ENCODE data around the gene WDR62. TPM values are rescaled to one million over a fixed set of nuclear protein-coding genes. Genes with fewer than 3 reads are reported as not detected.

WDR62 gene
- total RNA-seq, 4 donors from 2014 or later: 1.1 to 4.8 (median 3.5) TPM

- Histone ChIP-seq H3K36me3 (peaks cover 20 to 56% (median 40%) of the 10 kb centered on the region in 3 donors), H3K4me1 (peaks cover 22 to 40% (median 24%) of the 10 kb centered on the region in 3 donors), H3K4me3 (peak overlapping the region in 2 of 4 donors; percentile 68 to 82), H3K9me3 (no peaks in the 10 kb centered on the region), H3K27ac (peak overlapping the region; percentile 92 to 99 (median 99)), H3K27me3 (no peaks in the 10 kb centered on the region)
- WGBS, 2 donors: 93 to 95% methylated on average over 9 to 11 of the region's 14 CpGs
- no peak for DNase-seq
- intact Hi-C loops (cut with DNase I): no loop called here
- TF ChIP-seq POLR2A (IDR thresholded peaks at IDR 0.05): no peak
- TF ChIP-seq, protein P1, sequence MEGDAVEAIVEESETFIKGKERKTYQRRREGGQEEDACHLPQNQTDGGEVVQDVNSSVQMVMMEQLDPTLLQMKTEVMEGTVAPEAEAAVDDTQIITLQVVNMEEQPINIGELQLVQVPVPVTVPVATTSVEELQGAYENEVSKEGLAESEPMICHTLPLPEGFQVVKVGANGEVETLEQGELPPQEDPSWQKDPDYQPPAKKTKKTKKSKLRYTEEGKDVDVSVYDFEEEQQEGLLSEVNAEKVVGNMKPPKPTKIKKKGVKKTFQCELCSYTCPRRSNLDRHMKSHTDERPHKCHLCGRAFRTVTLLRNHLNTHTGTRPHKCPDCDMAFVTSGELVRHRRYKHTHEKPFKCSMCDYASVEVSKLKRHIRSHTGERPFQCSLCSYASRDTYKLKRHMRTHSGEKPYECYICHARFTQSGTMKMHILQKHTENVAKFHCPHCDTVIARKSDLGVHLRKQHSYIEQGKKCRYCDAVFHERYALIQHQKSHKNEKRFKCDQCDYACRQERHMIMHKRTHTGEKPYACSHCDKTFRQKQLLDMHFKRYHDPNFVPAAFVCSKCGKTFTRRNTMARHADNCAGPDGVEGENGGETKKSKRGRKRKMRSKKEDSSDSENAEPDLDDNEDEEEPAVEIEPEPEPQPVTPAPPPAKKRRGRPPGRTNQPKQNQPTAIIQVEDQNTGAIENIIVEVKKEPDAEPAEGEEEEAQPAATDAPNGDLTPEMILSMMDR (IDR thresholded peaks at IDR 0.05): no peak
Observed at GRCh38 chr19:36142046-36142445, 87.3 kb downstream of the WDR62 start.

DNA sequence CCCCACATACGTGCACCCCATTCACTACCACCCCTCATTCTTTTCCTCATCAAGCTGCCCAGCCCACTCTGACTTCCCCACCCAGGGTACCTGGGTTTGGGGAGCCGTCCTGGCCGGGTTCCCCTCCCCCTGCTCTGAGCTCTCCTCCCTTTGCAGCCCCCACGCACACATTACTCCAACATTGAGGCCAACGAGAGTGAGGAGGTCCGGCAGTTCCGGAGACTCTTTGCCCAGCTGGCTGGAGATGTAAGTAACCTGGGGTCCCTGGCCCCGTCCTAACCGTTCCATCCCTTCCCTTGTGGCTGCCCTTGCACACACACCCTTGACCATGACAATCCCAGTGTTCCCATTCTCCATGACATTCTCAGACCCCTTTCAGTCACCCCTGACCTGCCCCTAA lies 87.8 kb downstream of the WDR62 start:
- WGBS, 2 donors: 87 to 90% methylated on average over 9 of the region's 9 CpGs
- TF ChIP-seq POLR2A (IDR thresholded peaks at IDR 0.05): no peak
- TF ChIP-seq, protein P1 (IDR thresholded peaks at IDR 0.05): no peak
- Histone ChIP-seq H3K27ac (peak overlapping the region in 2 of 4 donors; percentile 92 to 99), H3K4me1 (peaks cover 17 to 36% (median 19%) of the 10 kb centered on the region in 3 donors), H3K4me3 (no peak overlapping the region), H3K36me3 (peaks cover 20 to 61% (median 44%) of the 10 kb centered on the region in 3 donors), H3K9me3 (no peaks in the 10 kb centered on the region), H3K27me3 (no peaks in the 10 kb centered on the region)
- no peak for DNase-seq
- intact Hi-C loops (cut with DNase I): no loop called here

- Histone ChIP-seq H3K9me3 (no peaks in the 10 kb centered on the region), H3K36me3 (peaks cover 29 to 82% (median 58%) of the 10 kb centered on the region in 3 donors), H3K4me3 (no peak overlapping the region), H3K27ac (no peak overlapping the region), H3K4me1 (peaks cover 11 to 29% (median 17%) of the 10 kb centered on the region in 3 donors), H3K27me3 (no peaks in the 10 kb centered on the region)
- intact Hi-C loops (cut with DNase I): no loop called here
- no peak for TF ChIP-seq POLR2A (IDR thresholded peaks at IDR 0.05)
- TF ChIP-seq, protein P1 (IDR thresholded peaks at IDR 0.05): no peak
- 89 to 94% methylated on average over 6 of the region's 6 CpGs for WGBS, 2 donors
- no peak for DNase-seq
Observed at GRCh38 chr19:36144624-36145023, 89.9 kb downstream of the WDR62 start.

GRCh38 chr19:36149673-36150406 lies 95.1 kb downstream of the WDR62 start:
- no peak for DNase-seq
- H3K27me3 ChIP-seq: no peaks in the 10 kb centered on the region
- no peak for TF ChIP-seq POLR2A (IDR thresholded peaks at IDR 0.05)
- TF ChIP-seq, protein P1 (IDR thresholded peaks at IDR 0.05): no peak
- 29 to 41% methylated on average over 4 to 11 of the region's 13 CpGs for WGBS, 2 donors
- H3K9me3 ChIP-seq: no peaks in the 10 kb centered on the region
- H3K27ac ChIP-seq: peak overlapping the region; percentile 87 to 98 (median 92)
- no peak overlapping the region for H3K4me3 ChIP-seq
- intact Hi-C loops (cut with DNase I): no loop called here
- H3K36me3 ChIP-seq: peaks cover 25 to 76% (median 49%) of the 10 kb centered on the region in 3 donors
- peaks cover 11 to 64% (median 29%) of the 10 kb centered on the region in 3 donors for H3K4me1 ChIP-seq

DNA sequence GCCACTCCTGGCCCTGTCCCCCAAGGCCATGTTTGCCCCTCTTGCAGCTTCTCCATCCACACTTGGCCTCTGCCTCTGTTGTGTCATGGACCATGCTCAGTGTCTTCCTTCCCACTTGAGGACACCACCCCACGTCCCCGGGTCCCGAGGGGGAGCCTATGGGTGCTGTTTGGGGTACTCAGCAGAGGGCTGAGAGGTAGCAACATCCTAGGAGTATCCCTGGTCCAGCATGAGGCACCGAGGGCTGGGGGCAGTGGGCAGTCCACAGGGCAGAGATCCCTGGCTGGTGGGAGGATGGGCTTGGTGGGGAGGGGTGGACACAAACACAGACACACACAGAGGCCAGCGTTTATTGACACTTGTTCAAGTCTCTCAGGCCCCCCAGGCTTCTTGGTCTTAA lies 95.9 kb downstream of the WDR62 start:
- Histone ChIP-seq H3K36me3 (peaks cover 24 to 69% (median 44%) of the 10 kb centered on the region in 3 donors), H3K27ac (peak overlapping the region; percentile 87 to 98 (median 92)), H3K4me3 (no peak overlapping the region), H3K9me3 (no peaks in the 10 kb centered on the region), H3K4me1 (peaks cover 11 to 71% (median 29%) of the 10 kb centered on the region in 3 donors), H3K27me3 (no peaks in the 10 kb centered on the region)
- TF ChIP-seq, protein P1 (IDR thresholded peaks at IDR 0.05): no peak
- no peak for TF ChIP-seq POLR2A (IDR thresholded peaks at IDR 0.05)
- 0 to 79% methylated on average over 1 to 4 of the region's 5 CpGs for WGBS, 2 donors
- intact Hi-C loops (cut with DNase I): no loop called here
- no peak for DNase-seq
